Measurements from ENCODE around the gene DLK1.

- TF ChIP-seq CTCF (IDR thresholded peaks at IDR 0.05) (no peak), POLR2A (IDR thresholded peaks at IDR 0.05) (no peak)
Measured at GRCh38 chr14:100708425-100709288, 18.0 kb upstream of the DLK1 start.

Data from lower leg skin (tissue), 3 donors.